Measurements from ENCODE around the gene ZSWIM9. TPM values are rescaled to one million over a fixed set of nuclear protein-coding genes. Genes with fewer than 3 reads are reported as not detected.
A peak's percentile ranks its signal among the peaks of the same experiment; 100 is the strongest.

ZSWIM9 gene
- total RNA-seq, 1 donor = 2.2 TPM

DNA sequence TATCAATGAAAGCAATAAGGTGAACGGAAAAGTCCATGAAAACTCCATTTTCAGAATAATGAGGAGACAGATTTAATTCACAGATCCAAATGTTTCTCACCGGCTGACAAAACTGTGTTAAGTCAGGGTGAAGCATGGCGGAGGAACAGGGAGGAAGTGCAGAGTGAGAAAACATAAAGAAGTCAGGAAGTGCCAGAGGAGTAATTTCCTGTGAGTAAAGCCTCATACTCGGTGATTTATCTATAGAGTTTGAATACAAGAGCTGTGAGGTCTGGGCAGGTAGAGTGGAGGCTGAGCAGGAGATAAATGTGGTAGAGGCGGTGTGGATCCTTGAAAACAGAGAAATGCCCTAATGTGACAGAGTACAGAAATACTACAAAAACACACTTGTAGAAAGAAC is 73.8 kb downstream of the ZSWIM9 start:
- H3K79me2 ChIP-seq (ENCODE audit: insufficient read depth, low read length) = no peaks in the 10 kb centered on the region
- peak overlapping the region; percentile 1 for H2AFZ ChIP-seq (ENCODE audit: low read length)
- no peak overlapping the region for H3K4me3 ChIP-seq (ENCODE audit: insufficient read depth, low read length)
- no peak overlapping the region for H3K27ac ChIP-seq (ENCODE audit: low read depth, low read length)
- no peak overlapping the region for H3K4me2 ChIP-seq (ENCODE audit: insufficient read depth, low read length)
- H3K36me3 ChIP-seq (ENCODE audit: insufficient read depth, low read length) = peaks cover 5% of the 10 kb centered on the region
- no peaks in the 10 kb centered on the region for H3K27me3 ChIP-seq (ENCODE audit: insufficient read depth, low read length)
- TF ChIP-seq, protein P1, sequence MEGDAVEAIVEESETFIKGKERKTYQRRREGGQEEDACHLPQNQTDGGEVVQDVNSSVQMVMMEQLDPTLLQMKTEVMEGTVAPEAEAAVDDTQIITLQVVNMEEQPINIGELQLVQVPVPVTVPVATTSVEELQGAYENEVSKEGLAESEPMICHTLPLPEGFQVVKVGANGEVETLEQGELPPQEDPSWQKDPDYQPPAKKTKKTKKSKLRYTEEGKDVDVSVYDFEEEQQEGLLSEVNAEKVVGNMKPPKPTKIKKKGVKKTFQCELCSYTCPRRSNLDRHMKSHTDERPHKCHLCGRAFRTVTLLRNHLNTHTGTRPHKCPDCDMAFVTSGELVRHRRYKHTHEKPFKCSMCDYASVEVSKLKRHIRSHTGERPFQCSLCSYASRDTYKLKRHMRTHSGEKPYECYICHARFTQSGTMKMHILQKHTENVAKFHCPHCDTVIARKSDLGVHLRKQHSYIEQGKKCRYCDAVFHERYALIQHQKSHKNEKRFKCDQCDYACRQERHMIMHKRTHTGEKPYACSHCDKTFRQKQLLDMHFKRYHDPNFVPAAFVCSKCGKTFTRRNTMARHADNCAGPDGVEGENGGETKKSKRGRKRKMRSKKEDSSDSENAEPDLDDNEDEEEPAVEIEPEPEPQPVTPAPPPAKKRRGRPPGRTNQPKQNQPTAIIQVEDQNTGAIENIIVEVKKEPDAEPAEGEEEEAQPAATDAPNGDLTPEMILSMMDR (IDR thresholded peaks at IDR 0.05; ENCODE audit: extremely low read depth, low read depth, low read length) = no peak
- DNase-seq (ENCODE audit: insufficient read length, low spot score, missing footprints) = no peak
- no peaks in the 10 kb centered on the region for H4K20me1 ChIP-seq (ENCODE audit: insufficient read depth, low read length)
- peaks cover 6% of the 10 kb centered on the region for H3K4me1 ChIP-seq (ENCODE audit: insufficient read depth, low read length)
- no peaks in the 10 kb centered on the region for H3K9me3 ChIP-seq (ENCODE audit: low read depth, low read length)

DNA sequence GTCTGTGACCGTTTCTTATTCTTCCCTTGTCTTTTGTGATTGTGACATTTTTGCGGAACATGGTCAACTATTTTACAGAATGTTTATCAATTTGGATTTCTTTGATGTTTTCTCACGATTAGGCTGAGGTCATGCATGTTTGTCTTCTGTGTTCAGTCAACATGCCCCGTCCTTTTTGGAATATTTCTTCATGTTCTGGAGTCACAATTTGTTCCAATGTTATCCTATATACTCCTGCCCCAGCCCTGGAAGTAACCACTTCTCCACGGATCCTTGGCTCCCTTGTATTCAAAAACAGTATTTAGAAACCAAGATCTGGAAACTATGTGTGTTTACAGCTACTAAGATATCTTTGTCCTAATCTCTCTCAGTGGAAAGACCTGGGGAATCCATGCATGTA is 75.6 kb downstream of the ZSWIM9 start:
- H3K4me3 ChIP-seq (ENCODE audit: insufficient read depth, low read length) = no peak overlapping the region
- H3K27ac ChIP-seq (ENCODE audit: low read depth, low read length) = no peak overlapping the region
- H3K79me2 ChIP-seq (ENCODE audit: insufficient read depth, low read length) = no peaks in the 10 kb centered on the region
- no peak for DNase-seq (ENCODE audit: insufficient read length, low spot score, missing footprints)
- no peaks in the 10 kb centered on the region for H4K20me1 ChIP-seq (ENCODE audit: insufficient read depth, low read length)
- H3K9me3 ChIP-seq (ENCODE audit: low read depth, low read length) = no peaks in the 10 kb centered on the region
- peaks cover 3% of the 10 kb centered on the region for H3K36me3 ChIP-seq (ENCODE audit: insufficient read depth, low read length)
- H2AFZ ChIP-seq (ENCODE audit: low read length) = no peak overlapping the region
- H3K4me1 ChIP-seq (ENCODE audit: insufficient read depth, low read length) = no peaks in the 10 kb centered on the region
- no peak overlapping the region for H3K4me2 ChIP-seq (ENCODE audit: insufficient read depth, low read length)
- no peaks in the 10 kb centered on the region for H3K27me3 ChIP-seq (ENCODE audit: insufficient read depth, low read length)
- TF ChIP-seq, protein P1 (IDR thresholded peaks at IDR 0.05; ENCODE audit: extremely low read depth, low read depth, low read length) = no peak

DNA sequence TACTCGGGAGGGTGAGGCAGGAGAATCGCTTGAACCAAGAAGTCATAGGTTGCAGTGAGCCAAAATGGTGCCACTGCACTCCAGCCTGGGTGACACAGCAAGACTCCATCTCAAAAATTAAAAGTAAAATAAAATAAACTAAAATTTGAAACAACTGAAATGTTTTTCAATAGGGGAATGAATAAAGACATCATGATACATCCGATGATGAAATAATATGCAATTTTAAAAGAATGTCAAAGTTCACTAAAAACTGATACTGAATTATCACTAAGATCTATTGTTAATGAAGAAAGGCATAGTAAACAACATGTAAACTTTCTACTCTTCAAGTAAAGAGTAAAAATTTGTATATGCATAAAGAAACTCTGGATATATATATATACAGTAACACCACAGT is 76.7 kb downstream of the ZSWIM9 start:
- Histone ChIP-seq H3K4me3 (ENCODE audit: insufficient read depth, low read length) (no peak overlapping the region), H3K9me3 (ENCODE audit: low read depth, low read length) (no peaks in the 10 kb centered on the region), H3K4me1 (ENCODE audit: insufficient read depth, low read length) (no peaks in the 10 kb centered on the region), H4K20me1 (ENCODE audit: insufficient read depth, low read length) (no peaks in the 10 kb centered on the region), H3K27me3 (ENCODE audit: insufficient read depth, low read length) (no peaks in the 10 kb centered on the region), H3K27ac (ENCODE audit: low read depth, low read length) (no peak overlapping the region), H3K4me2 (ENCODE audit: insufficient read depth, low read length) (no peak overlapping the region), H3K79me2 (ENCODE audit: insufficient read depth, low read length) (peaks cover 2% of the 10 kb centered on the region), H3K36me3 (ENCODE audit: insufficient read depth, low read length) (peaks cover 3% of the 10 kb centered on the region), H2AFZ (ENCODE audit: low read length) (no peak overlapping the region)
- no peak for DNase-seq (ENCODE audit: insufficient read length, low spot score, missing footprints)
- TF ChIP-seq, protein P1 (IDR thresholded peaks at IDR 0.05; ENCODE audit: extremely low read depth, low read depth, low read length) = no peak

Other genes with a start within 250 kb of the ZSWIM9 start
- not detected in 2 replicates for gene BSPH1, start 178.5 kb upstream of the ZSWIM9 start, total RNA-seq
- gene ELSPBP1, start 176.0 kb upstream of the ZSWIM9 start, total RNA-seq = not detected in 2 replicates
- not detected in 2 replicates for gene CABP5, start 126.6 kb upstream of the ZSWIM9 start, total RNA-seq
- gene PLA2G4C, start 59.9 kb upstream of the ZSWIM9 start, total RNA-seq = 3.2 and 4.3 TPM in 2 replicates
- gene LIG1, start 336 bp upstream of the ZSWIM9 start, total RNA-seq = 10.0 and 11.9 TPM in 2 replicates
- 17.4 and 18.0 TPM in 2 replicates for gene CARD8, start 85.2 kb downstream of the ZSWIM9 start, total RNA-seq
- gene ZNF114, start 99.4 kb downstream of the ZSWIM9 start, total RNA-seq = under 0.01 and 0.29 TPM in 2 replicates
- gene EMP3, start 154.9 kb downstream of the ZSWIM9 start, total RNA-seq = 185 and 216 TPM in 2 replicates
- 4.3 and 4.7 TPM in 2 replicates for gene TMEM143, start 193.3 kb downstream of the ZSWIM9 start, total RNA-seq
- not detected in 2 replicates for gene SYNGR4, start 193.7 kb downstream of the ZSWIM9 start, total RNA-seq
- gene KDELR1, start 220.9 kb downstream of the ZSWIM9 start, total RNA-seq = 95.2 and 119 TPM in 2 replicates
- gene GRIN2D, start 223.0 kb downstream of the ZSWIM9 start, total RNA-seq = under 0.01 TPM in 2 replicates

Measured in osteoblast (primary cell).